Progenitor cell of endocrine pancreas (in vitro differentiated cells): Measurements from ENCODE around the gene ST8SIA6. TPM values are rescaled to one million over a fixed set of nuclear protein-coding genes. Genes with fewer than 3 reads are reported as not detected.

Experiments
- DNase-seq: peaks from one replicate; pipeline ENCODE4 v3.0.0; 2021; ENCODE audit warnings: low spot score; ENCODE audit not compliant: unreplicated experiment
- H3K27ac Mint-ChIP-seq: 2 replicates; pipeline ENCODE4 v1.8.0; 2021; ENCODE audit warnings: mild to moderate bottlenecking, moderate library complexity, mixed read lengths
- H3K27me3 Mint-ChIP-seq: 2 replicates; pipeline ENCODE4 v1.8.0; 2021; ENCODE audit warnings: mixed read lengths
- H3K36me3 Mint-ChIP-seq: 2 replicates; pipeline ENCODE4 v1.8.0; 2022; ENCODE audit warnings: mixed read lengths; ENCODE audit not compliant: insufficient read depth
- H3K4me1 Mint-ChIP-seq: 2 replicates; pipeline ENCODE4 v1.8.0; 2021; ENCODE audit warnings: low read depth, mixed read lengths
- H3K4me3 Mint-ChIP-seq: 2 replicates; pipeline ENCODE4 v1.8.0; 2021; ENCODE audit warnings: low read depth, mild to moderate bottlenecking, moderate library complexity, mixed read lengths
- H3K9me3 Mint-ChIP-seq: 2 replicates; pipeline ENCODE4 v1.8.0; 2021; ENCODE audit warnings: low read depth, mixed read lengths
- CTCF ChIP-seq: fragments of 200-600 bp; sonication (generic); IDR thresholded peaks from one replicate; pipeline ENCODE4 v1.5.0; 2021; ENCODE audit warnings: antibody characterized with exemption, mild to moderate bottlenecking; ENCODE audit not compliant: unreplicated experiment
- total RNA-seq: library from RNA; stranded (reverse); gene quantifications from 2 replicates; pipeline ENCODE4 v1.2.1, GENCODE V29; 2021

Gene ST8SIA6
- total RNA-seq, 1 donor from 2014 or later = 0.36 TPM

- Mint-ChIP-seq H3K27ac (no peak overlapping the region), H3K4me1 (peaks cover 9% of the 10 kb centered on the region), H3K9me3 (no peaks in the 10 kb centered on the region), H3K27me3 (peaks cover 11% of the 10 kb centered on the region), H3K4me3 (no peak overlapping the region), H3K36me3 (no peaks in the 10 kb centered on the region)
- no peak for TF ChIP-seq CTCF
- no peak for DNase-seq
Measured at GRCh38 chr10:17290226-17290625, 164.2 kb downstream of the ST8SIA6 start.

GRCh38 chr10:17289763-17290162 is 164.6 kb downstream of the ST8SIA6 start:
- Mint-ChIP-seq H3K9me3 (peaks cover 3% of the 10 kb centered on the region), H3K27me3 (peaks cover 11% of the 10 kb centered on the region), H3K27ac (no peak overlapping the region), H3K4me1 (peaks cover 9% of the 10 kb centered on the region), H3K36me3 (no peaks in the 10 kb centered on the region), H3K4me3 (no peak overlapping the region)
- TF ChIP-seq CTCF = no peak
- DNase-seq = no peak

- no peak overlapping the region for H3K4me3 Mint-ChIP-seq
- peaks cover 9% of the 10 kb centered on the region for H3K4me1 Mint-ChIP-seq
- no peak overlapping the region for H3K27ac Mint-ChIP-seq
- H3K9me3 Mint-ChIP-seq = peaks cover 16% of the 10 kb centered on the region
- peaks cover 2% of the 10 kb centered on the region for H3K36me3 Mint-ChIP-seq
- DNase-seq = no peak
- peaks cover 11% of the 10 kb centered on the region for H3K27me3 Mint-ChIP-seq
- TF ChIP-seq CTCF = no peak
Measured at GRCh38 chr10:17286562-17287550, 167.5 kb downstream of the ST8SIA6 start.

- TF ChIP-seq CTCF = no peak
- no peak overlapping the region for H3K27ac Mint-ChIP-seq
- H3K9me3 Mint-ChIP-seq = peaks cover 38% of the 10 kb centered on the region
- no peak overlapping the region for H3K4me3 Mint-ChIP-seq
- peaks cover 8% of the 10 kb centered on the region for H3K36me3 Mint-ChIP-seq
- H3K4me1 Mint-ChIP-seq = peaks cover 8% of the 10 kb centered on the region
- DNase-seq = no peak
- H3K27me3 Mint-ChIP-seq = no peaks in the 10 kb centered on the region
Measured at GRCh38 chr10:17282311-17282710, 172.1 kb downstream of the ST8SIA6 start.

GRCh38 chr10:17278607-17279240 is 175.7 kb downstream of the ST8SIA6 start:
- no peaks in the 10 kb centered on the region for H3K27me3 Mint-ChIP-seq
- peaks cover 50% of the 10 kb centered on the region for H3K9me3 Mint-ChIP-seq
- DNase-seq = no peak
- no peak overlapping the region for H3K4me3 Mint-ChIP-seq
- no peak for TF ChIP-seq CTCF
- no peak overlapping the region for H3K27ac Mint-ChIP-seq
- peaks cover 8% of the 10 kb centered on the region for H3K4me1 Mint-ChIP-seq
- H3K36me3 Mint-ChIP-seq = peaks cover 9% of the 10 kb centered on the region
